ENCODE data around the gene PPP1R7. TPM values are rescaled to one million over a fixed set of nuclear protein-coding genes. Genes with fewer than 3 reads are reported as not detected.

PPP1R7 gene
- polyA plus RNA-seq, 1 experiment: 99.0 TPM

DNA sequence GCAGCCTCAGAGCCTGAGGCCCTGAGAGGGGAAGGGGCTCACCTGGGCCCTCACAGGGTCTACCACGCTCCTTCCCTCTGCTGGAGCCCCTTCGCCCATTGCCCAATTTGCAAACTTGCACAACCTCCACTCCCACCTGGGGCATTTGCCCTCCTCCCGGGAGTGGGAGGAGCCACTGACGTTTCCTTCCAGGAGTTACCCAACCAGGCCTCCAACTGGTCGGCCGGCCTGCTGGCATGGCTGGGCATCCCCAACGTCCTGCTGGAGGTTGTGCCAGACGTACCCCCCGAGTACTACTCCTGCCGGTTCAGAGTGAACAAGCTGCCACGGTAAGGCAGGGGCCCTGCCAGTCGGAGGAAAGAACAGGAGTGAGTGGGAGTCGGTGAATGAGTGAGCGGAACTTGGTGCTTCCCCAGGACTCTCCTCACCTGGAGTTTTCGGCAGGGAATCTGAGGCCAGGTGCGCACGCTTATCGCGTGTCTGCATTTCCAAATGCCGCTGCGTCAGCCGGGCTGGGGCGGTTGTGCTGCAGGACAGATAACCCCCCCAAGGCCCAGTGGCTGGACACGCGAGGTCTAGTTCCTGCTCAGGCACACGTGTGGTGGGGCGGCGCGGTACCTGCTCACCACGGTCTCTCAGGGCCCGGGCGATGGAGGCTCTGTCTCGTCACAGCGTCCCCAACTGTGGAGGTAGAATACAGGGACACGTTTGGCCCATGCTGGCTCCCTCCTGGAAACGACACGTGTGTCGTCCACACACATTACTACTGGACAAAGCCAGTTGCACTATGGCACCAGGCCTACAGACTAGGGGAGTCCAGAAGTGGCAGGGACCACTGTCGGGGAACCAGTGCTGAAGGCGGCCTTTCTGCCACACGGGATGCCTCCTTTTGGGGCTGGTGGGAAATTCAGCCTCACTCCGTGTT is 49.9 kb downstream of the PPP1R7 start:
- Histone ChIP-seq H3K4me3 (ENCODE audit: low read depth, low read length) (no peak overlapping the region), H3K9me3 (ENCODE audit: control insufficient read depth, insufficient read depth, low read length) (no peaks in the 10 kb centered on the region; the same call in 1 of the 2 replicates), H3K27ac (ENCODE audit: low read depth, low read length) (no peak overlapping the region), H3K27me3 (ENCODE audit: control insufficient read depth, insufficient read depth, low read length) (peaks cover 11% of the 10 kb centered on the region)
- POLR2A ChIA-PET: no interaction called here
- no peak for DNase-seq (ENCODE audit: low read depth, low spot score)
- CTCF ChIA-PET: no interaction called here
- no peak for TF ChIP-seq CTCF (IDR thresholded peaks at IDR 0.05; ENCODE audit: low read depth, low read length)

- POLR2A ChIA-PET: no interaction called here
- Histone ChIP-seq H3K4me3 (ENCODE audit: low read depth, low read length) (no peak overlapping the region), H3K27ac (ENCODE audit: low read depth, low read length) (no peak overlapping the region), H3K9me3 (ENCODE audit: control insufficient read depth, insufficient read depth, low read length) (no peaks in the 10 kb centered on the region; the same call in 1 of the 2 replicates), H3K27me3 (ENCODE audit: control insufficient read depth, insufficient read depth, low read length) (peaks cover 7% of the 10 kb centered on the region)
- TF ChIP-seq CTCF (IDR thresholded peaks at IDR 0.05; ENCODE audit: low read depth, low read length): no peak
- DNase-seq (ENCODE audit: low read depth, low spot score): no peak
- CTCF ChIA-PET: no interaction called here
Observed at GRCh38 chr2:241200822-241201395, 50.6 kb downstream of the PPP1R7 start.

DNA sequence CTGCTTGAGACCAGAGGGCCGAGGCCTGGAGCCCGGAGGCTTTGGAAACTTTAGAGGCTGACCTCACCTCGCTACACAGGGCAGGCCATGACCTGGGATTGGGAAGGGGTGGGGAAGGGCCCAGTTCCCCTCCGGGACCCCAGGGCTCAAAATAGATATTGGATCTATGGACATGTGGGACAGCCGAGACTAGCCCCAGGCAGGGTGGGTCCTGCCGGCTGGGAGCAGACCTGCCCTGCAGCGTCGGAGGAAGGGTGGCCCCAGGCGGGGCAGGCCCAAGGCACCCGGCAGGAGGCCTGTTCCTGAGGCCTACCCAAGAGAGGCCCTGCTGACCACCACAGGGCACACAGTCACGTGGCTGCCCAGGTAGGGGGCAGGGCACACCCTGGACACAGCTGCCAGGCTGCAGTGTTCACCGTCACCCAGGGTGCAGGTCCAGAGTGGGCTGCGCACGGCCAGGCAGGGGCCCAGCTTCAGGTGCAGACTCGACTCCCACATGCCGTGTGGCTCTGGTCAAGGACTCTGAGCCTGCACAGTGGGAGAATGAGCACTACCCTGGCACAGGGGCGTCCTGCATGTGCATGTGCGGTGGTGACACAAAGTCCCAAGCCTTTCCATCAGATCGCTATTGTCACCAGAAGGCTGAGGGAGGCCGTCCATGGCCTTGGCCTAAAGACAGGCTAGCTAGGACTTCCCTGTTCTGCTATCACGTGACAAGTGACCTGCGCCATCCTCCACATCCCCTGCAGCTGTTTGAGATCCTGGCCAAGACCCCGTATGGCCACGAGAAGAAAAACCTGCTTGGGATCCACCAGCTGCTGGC is 51.4 kb downstream of the PPP1R7 start:
- ChIA-PET POLR2A (interaction anchor here (0.6 kb wide), 1 partner anchor 25 kb away, joined by 3 read pairs; no protein-coding TSS in a partner anchor), CTCF (no interaction called here)
- H3K27ac ChIP-seq (ENCODE audit: low read depth, low read length): no peak overlapping the region

GRCh38 chr2:241202268-241202585 is 52.0 kb downstream of the PPP1R7 start:
- ChIA-PET CTCF (no interaction called here), POLR2A (no interaction called here)
- DNase-seq (ENCODE audit: low read depth, low spot score): no peak
- H3K4me3 ChIP-seq (ENCODE audit: low read depth, low read length): no peak overlapping the region
- peaks cover 4% of the 10 kb centered on the region for H3K27me3 ChIP-seq (ENCODE audit: control insufficient read depth, insufficient read depth, low read length)
- no peak overlapping the region for H3K27ac ChIP-seq (ENCODE audit: low read depth, low read length)
- no peak for TF ChIP-seq CTCF (IDR thresholded peaks at IDR 0.05; ENCODE audit: low read depth, low read length)
- H3K9me3 ChIP-seq (ENCODE audit: control insufficient read depth, insufficient read depth, low read length): no peaks in the 10 kb centered on the region; the same call in 1 of the 2 replicates

More for the DNA sequence above, 51.4 kb downstream of the PPP1R7 start:
- peaks cover 4% of the 10 kb centered on the region for H3K27me3 ChIP-seq (ENCODE audit: control insufficient read depth, insufficient read depth, low read length)
- H3K4me3 ChIP-seq (ENCODE audit: low read depth, low read length): no peak overlapping the region
- H3K9me3 ChIP-seq (ENCODE audit: control insufficient read depth, insufficient read depth, low read length): no peaks in the 10 kb centered on the region; the same call in 1 of the 2 replicates
- TF ChIP-seq CTCF (IDR thresholded peaks at IDR 0.05; ENCODE audit: low read depth, low read length): no peak
- no peak for DNase-seq (ENCODE audit: low read depth, low spot score)
